ENCODE measurements around the gene MED13. TPM values are rescaled to one million over a fixed set of nuclear protein-coding genes. Genes with fewer than 3 reads are reported as not detected.

Gene MED13
- polyA plus RNA-seq, 1 donor (not counting 4 experiments of a cell fraction or from before 2014, with no cell fraction given) = 21.4 TPM

DNA sequence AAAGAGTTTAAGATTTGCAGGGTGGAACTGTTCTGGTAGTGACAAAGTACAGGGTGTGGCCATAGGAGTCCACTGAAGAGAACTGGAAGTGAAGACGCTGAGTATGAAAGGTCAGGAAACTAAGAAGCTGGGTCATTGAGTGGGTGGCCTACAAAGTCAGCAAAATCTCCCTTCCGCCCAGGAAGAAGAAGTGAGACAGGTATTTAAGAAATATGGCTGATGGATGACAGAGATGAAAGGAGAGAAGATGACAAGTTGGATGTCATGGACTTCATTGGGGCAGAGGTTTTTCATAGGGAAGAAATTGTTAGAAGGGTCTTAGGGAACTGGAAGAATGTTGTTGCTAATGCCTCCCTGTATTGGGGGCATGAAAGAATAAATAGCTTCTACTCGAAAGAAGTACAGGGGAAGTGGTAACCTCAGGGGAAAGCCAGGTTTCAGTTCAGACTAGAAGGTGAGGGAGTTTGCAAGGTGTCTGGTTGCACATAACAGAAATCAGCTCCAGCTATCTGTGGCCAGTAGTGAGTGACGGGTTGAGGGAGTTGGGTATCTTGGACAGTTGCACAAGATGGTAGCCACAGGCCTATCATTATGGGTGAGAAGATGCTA is 33.6 kb upstream of the MED13 start:
- Histone ChIP-seq H3K27me3 (ENCODE audit: control insufficient read depth, extremely low read depth, insufficient read depth, low read length) (no peaks in the 10 kb centered on the region), H3K4me3 (ENCODE audit: control insufficient read depth in 2 of 3, extremely low read depth in 1 of 3, insufficient read depth in 2 of 3, low read depth in 1 of 3, low read length in 3 of 3) (no peak overlapping the region), H3K4me2 (ENCODE audit: control insufficient read depth, extremely low read depth, insufficient read depth, low read depth, low read length) (no peak overlapping the region), H4K20me1 (ENCODE audit: control insufficient read depth, extremely low read depth, insufficient read depth, low read length) (no peaks in the 10 kb centered on the region), H3K36me3 (ENCODE audit: control insufficient read depth in 2 of 2, extremely low read depth in 1 of 2, insufficient read depth in 2 of 2, low read length in 2 of 2) (no peaks in the 10 kb centered on the region), H3K79me2 (ENCODE audit: control insufficient read depth, insufficient read depth, low read length) (no peaks in the 10 kb centered on the region), H3K27ac (ENCODE audit: control insufficient read depth, insufficient read depth, low read length) (no peak overlapping the region), H3K9me3 (ENCODE audit: control insufficient read depth, low read depth, low read length) (no peaks in the 10 kb centered on the region), H3K4me1 (ENCODE audit: control insufficient read depth, extremely low read depth, insufficient read depth, low read length) (peaks cover 7% of the 10 kb centered on the region), H3K9me1 (ENCODE audit: control insufficient read depth, extremely low read depth, insufficient read depth, low read length) (no peaks in the 10 kb centered on the region), H2AFZ (ENCODE audit: control insufficient read depth, low read length) (no peak overlapping the region), H3K9ac (ENCODE audit: control insufficient read depth, extremely low read depth, insufficient read depth, low read length) (no peak overlapping the region)
- FAIRE-seq = no peak
- no peak for TF ChIP-seq EZH2 (IDR thresholded peaks at IDR 0.05; ENCODE audit: low read length)
- TF ChIP-seq, protein P1, sequence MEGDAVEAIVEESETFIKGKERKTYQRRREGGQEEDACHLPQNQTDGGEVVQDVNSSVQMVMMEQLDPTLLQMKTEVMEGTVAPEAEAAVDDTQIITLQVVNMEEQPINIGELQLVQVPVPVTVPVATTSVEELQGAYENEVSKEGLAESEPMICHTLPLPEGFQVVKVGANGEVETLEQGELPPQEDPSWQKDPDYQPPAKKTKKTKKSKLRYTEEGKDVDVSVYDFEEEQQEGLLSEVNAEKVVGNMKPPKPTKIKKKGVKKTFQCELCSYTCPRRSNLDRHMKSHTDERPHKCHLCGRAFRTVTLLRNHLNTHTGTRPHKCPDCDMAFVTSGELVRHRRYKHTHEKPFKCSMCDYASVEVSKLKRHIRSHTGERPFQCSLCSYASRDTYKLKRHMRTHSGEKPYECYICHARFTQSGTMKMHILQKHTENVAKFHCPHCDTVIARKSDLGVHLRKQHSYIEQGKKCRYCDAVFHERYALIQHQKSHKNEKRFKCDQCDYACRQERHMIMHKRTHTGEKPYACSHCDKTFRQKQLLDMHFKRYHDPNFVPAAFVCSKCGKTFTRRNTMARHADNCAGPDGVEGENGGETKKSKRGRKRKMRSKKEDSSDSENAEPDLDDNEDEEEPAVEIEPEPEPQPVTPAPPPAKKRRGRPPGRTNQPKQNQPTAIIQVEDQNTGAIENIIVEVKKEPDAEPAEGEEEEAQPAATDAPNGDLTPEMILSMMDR (optimal IDR thresholded peaks at IDR 0.05 in 1 of 3, IDR thresholded peaks at IDR 0.05 in 1 of 3, conservative IDR thresholded peaks at IDR 0.05 in 1 of 3; ENCODE audit: extremely low read depth in 1 of 3, insufficient read depth in 2 of 3, low read length in 3 of 3) = no peak
- DNase-seq (ENCODE audit: low read depth, low spot score) = no peak
- dilution Hi-C loops (cut with MboI; ENCODE audit: extremely low pct_ligation_motif_present, low sequenced_read_pairs) = no loop called here

GRCh38 chr17:62096401-62096670 is 31.3 kb upstream of the MED13 start:
- FAIRE-seq = no peak
- dilution Hi-C loops (cut with MboI; ENCODE audit: extremely low pct_ligation_motif_present, low sequenced_read_pairs) = no loop called here
- H4K20me1 ChIP-seq (ENCODE audit: control insufficient read depth, extremely low read depth, insufficient read depth, low read length) = no peaks in the 10 kb centered on the region
- TF ChIP-seq EZH2 (IDR thresholded peaks at IDR 0.05; ENCODE audit: low read length) = no peak
- TF ChIP-seq, protein P1 (optimal IDR thresholded peaks at IDR 0.05 in 1 of 3, IDR thresholded peaks at IDR 0.05 in 1 of 3, conservative IDR thresholded peaks at IDR 0.05 in 1 of 3; ENCODE audit: extremely low read depth in 1 of 3, insufficient read depth in 2 of 3, low read length in 3 of 3) = no peak
- H3K9ac ChIP-seq (ENCODE audit: control insufficient read depth, extremely low read depth, insufficient read depth, low read length) = no peak overlapping the region
- no peaks in the 10 kb centered on the region for H3K79me2 ChIP-seq (ENCODE audit: control insufficient read depth, insufficient read depth, low read length)
- no peak overlapping the region for H3K4me3 ChIP-seq (ENCODE audit: control insufficient read depth in 2 of 3, extremely low read depth in 1 of 3, insufficient read depth in 2 of 3, low read depth in 1 of 3, low read length in 3 of 3)
- no peaks in the 10 kb centered on the region for H3K27me3 ChIP-seq (ENCODE audit: control insufficient read depth, extremely low read depth, insufficient read depth, low read length)
- H3K27ac ChIP-seq (ENCODE audit: control insufficient read depth, insufficient read depth, low read length) = no peak overlapping the region
- no peak for DNase-seq (ENCODE audit: low read depth, low spot score)
- H3K4me1 ChIP-seq (ENCODE audit: control insufficient read depth, extremely low read depth, insufficient read depth, low read length) = peaks cover 19% of the 10 kb centered on the region
- H2AFZ ChIP-seq (ENCODE audit: control insufficient read depth, low read length) = no peak overlapping the region
- H3K9me1 ChIP-seq (ENCODE audit: control insufficient read depth, extremely low read depth, insufficient read depth, low read length) = no peaks in the 10 kb centered on the region
- no peak overlapping the region for H3K4me2 ChIP-seq (ENCODE audit: control insufficient read depth, extremely low read depth, insufficient read depth, low read depth, low read length)
- no peaks in the 10 kb centered on the region for H3K9me3 ChIP-seq (ENCODE audit: control insufficient read depth, low read depth, low read length)
- H3K36me3 ChIP-seq (ENCODE audit: control insufficient read depth in 2 of 2, extremely low read depth in 1 of 2, insufficient read depth in 2 of 2, low read length in 2 of 2) = no peaks in the 10 kb centered on the region

All from keratinocyte (primary cell).